ENCODE measurements around the gene ZFP36L2. TPM values are rescaled to one million over a fixed set of nuclear protein-coding genes. Genes with fewer than 3 reads are reported as not detected.

ZFP36L2 gene
- total and polyA plus RNA-seq, 9 of the 15 experiments (the other 6 are each of a cell fraction or from before 2014, with no cell fraction given) = 4.1 to 60.6 (median 20.3) TPM

DNA sequence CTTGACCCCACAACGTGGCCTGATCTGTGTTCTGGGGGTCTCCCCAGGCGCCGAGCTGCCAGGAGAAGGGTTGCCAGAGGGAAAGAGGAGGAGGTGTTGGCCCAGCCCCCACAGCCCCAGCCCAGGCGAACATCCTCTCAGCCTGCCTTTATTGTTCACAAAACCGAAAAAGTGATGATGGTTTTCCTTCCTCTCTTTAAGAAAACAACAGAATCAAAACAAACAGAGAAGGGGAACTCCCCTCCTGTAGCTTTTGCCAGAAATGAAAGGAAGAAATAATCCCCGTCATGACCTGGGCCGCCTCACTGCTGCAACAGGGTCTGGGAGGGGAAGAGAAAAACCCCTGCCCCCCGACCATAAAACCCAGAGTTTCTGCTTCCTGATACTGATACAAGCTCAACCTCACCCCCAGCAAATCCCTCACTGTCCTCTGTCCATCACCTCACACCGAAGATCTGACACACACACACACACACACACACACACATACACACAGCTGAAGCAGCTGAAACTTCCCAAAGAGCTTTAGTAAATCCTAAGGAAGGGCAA is 52.0 kb downstream of the ZFP36L2 start (continued):
- TF ChIP-seq TCF15 (CRISPR knock-in tag; IDR thresholded peaks at IDR 0.05) (no peak), SRSF1 (IDR thresholded peaks at IDR 0.05; ENCODE audit: low read depth, low read length) (no peak), ARID2 (IDR thresholded peaks at IDR 0.05) (no peak), ZNF184 (CRISPR knock-in tag; IDR thresholded peaks at IDR 0.05) (no peak), ZC3H11A (IDR thresholded peaks at IDR 0.05; ENCODE audit: low read depth, low read length) (no peak), NFYB (IDR thresholded peaks at IDR 0.05; ENCODE audit: extremely low read depth, insufficient read length) (no peak), ZBED1 (IDR thresholded peaks at IDR 0.05) (no peak), NFXL1 (CRISPR knock-in tag; IDR thresholded peaks at IDR 0.05) (no peak), RBM17 (IDR thresholded peaks at IDR 0.05; ENCODE audit: borderline replicate concordance, low read depth, low read length) (no peak), ESRRA (IDR thresholded peaks at IDR 0.05; ENCODE audit: borderline replicate concordance, low read depth) (no peak), ZNF668 (CRISPR knock-in tag; IDR thresholded peaks at IDR 0.05) (no peak), MYBL2 (IDR thresholded peaks at IDR 0.05; ENCODE audit: low read depth) (no peak), MYBL2 (CRISPR knock-in tag; IDR thresholded peaks at IDR 0.05; ENCODE audit: borderline replicate concordance) (no peak), HCFC1 (IDR thresholded peaks at IDR 0.05; ENCODE audit: low read depth, low read length) (no peak), ZNF280A (IDR thresholded peaks at IDR 0.05; ENCODE audit: low read depth, partially characterized antibody) (no peak), ZNF518B (CRISPR knock-in tag; IDR thresholded peaks at IDR 0.05) (no peak), SP2 (IDR thresholded peaks at IDR 0.05; ENCODE audit: extremely low read depth, low read depth, low read length, poor library complexity, severe bottlenecking) (no peak), KLF13 (tag; IDR thresholded peaks at IDR 0.05; ENCODE audit: borderline replicate concordance, low read depth) (no peak), MNT (conservative IDR thresholded peaks at IDR 0.05) (no peak), NEUROD1 (IDR thresholded peaks at IDR 0.05; ENCODE audit: borderline replicate concordance, low read depth, low read length, partially characterized antibody) (no peak)
- TF ChIP-seq, protein P1, sequence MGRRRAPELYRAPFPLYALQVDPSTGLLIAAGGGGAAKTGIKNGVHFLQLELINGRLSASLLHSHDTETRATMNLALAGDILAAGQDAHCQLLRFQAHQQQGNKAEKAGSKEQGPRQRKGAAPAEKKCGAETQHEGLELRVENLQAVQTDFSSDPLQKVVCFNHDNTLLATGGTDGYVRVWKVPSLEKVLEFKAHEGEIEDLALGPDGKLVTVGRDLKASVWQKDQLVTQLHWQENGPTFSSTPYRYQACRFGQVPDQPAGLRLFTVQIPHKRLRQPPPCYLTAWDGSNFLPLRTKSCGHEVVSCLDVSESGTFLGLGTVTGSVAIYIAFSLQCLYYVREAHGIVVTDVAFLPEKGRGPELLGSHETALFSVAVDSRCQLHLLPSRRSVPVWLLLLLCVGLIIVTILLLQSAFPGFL (CRISPR knock-in tag; IDR thresholded peaks at IDR 0.05) = no peak

Measured in K562 (cell line).